Epithelial cell of proximal tubule (primary cell): ENCODE measurements around the gene TMEM239. TPM values are rescaled to one million over a fixed set of nuclear protein-coding genes. Genes with fewer than 3 reads are reported as not detected.

Experiments used
- DNase-seq: peaks from one replicate; pipeline ENCODE4 v3.0.0-alpha.2; 2011; ENCODE audit warnings: low read depth
- H3K4me3 ChIP-seq: 2 replicates; pipeline ENCODE4 v1.5.1; 2011; ENCODE audit warnings: low read depth, mild to moderate bottlenecking, low read length
- total RNA-seq: library from RNA; depleted of rRNA; stranded (reverse); fragments of >200 nt; gene quantifications from 2 replicates; pipeline ENCODE4 v1.2.3, GENCODE V29; 2015
- TF ChIP-seq, protein P1 (sequence below): conservative IDR thresholded peaks from 2 replicates; pipeline ENCODE4 v1.5.1; 2012; ENCODE audit warnings: low read depth, mild to moderate bottlenecking, low read length

The TMEM239 gene
- total RNA-seq, 1 donor from 2014 or later: not detected

DNA sequence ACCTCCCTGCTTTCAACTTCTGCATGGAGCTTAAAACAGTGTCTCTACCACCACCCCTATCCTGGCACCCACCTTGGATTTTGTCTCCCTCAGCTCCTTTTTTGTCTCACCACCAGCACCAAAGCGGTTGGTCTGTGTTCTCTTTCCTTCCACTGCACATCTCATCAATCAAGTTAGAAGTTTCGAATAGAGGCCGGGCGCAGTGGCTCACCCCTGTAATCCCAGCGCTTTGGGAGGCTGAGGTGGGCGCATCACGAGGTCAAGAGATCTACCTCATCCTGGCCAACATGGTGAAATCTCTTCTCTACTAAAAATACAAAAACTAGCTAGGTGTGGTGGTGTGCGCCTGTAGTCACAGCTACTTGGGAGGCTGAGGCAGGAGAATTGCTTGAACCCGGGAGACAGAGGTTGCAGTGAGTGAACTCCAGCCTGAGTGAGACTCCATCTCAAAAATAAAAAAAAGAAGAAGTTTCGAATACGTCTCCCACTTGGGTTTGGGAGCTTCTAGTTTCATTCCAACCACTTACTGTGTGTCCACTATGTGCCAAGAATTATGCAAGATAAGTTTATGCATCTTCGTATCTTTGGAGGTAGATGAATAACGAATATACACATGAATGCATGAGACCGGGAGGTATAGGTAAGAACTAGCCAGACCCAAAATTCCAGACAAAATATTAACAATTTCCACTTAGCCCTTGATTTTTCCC lies 18.4 kb downstream of the TMEM239 start:
- DNase-seq: no peak
- no peak overlapping the region for H3K4me3 ChIP-seq
- TF ChIP-seq, protein P1, sequence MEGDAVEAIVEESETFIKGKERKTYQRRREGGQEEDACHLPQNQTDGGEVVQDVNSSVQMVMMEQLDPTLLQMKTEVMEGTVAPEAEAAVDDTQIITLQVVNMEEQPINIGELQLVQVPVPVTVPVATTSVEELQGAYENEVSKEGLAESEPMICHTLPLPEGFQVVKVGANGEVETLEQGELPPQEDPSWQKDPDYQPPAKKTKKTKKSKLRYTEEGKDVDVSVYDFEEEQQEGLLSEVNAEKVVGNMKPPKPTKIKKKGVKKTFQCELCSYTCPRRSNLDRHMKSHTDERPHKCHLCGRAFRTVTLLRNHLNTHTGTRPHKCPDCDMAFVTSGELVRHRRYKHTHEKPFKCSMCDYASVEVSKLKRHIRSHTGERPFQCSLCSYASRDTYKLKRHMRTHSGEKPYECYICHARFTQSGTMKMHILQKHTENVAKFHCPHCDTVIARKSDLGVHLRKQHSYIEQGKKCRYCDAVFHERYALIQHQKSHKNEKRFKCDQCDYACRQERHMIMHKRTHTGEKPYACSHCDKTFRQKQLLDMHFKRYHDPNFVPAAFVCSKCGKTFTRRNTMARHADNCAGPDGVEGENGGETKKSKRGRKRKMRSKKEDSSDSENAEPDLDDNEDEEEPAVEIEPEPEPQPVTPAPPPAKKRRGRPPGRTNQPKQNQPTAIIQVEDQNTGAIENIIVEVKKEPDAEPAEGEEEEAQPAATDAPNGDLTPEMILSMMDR: no peak

DNA sequence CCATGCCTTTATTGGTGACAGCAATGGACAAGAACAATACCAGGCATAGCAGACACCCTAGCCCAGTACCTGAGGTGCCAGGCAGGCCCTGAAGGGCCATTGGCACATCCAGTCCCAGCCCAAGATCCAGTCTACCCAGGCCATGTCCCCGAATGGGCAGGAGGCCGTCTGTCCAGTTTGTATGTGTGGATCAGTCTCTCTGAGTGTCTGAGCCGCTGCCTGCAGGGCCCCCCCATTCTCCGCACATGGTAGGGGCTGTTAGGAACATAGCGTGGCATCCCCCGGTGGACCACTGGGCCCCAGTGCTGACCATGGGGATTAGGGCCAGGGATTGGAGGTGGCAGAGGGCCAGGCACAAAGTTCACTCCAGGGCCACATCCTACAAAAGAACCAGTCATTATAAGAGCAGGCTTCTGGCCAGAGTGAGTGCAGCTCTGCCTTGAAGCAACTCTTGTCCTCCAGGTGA lies 19.2 kb downstream of the TMEM239 start:
- DNase-seq: no peak
- no peak overlapping the region for H3K4me3 ChIP-seq
- TF ChIP-seq, protein P1: no peak

DNA sequence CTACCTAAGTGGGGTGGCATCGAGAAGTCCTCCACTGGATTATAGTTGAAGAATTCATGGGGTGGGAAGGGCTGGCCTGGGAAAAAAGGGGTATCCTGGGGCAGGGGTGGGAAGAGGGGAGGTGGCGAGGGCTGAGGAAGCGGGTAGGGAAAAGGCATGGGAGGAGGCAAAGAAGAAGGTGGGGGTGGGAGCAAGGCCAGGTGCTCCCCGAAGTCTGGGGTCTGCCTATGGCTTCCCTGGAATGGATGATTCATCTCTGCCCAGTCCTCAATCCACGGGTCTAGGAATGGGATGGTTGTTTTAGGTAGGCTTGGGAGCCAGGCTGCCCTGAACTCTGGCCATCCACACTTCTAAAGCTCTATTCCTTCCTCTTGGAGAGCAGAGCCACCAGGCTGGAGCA lies 19.9 kb downstream of the TMEM239 start:
- TF ChIP-seq, protein P1: no peak

DNA sequence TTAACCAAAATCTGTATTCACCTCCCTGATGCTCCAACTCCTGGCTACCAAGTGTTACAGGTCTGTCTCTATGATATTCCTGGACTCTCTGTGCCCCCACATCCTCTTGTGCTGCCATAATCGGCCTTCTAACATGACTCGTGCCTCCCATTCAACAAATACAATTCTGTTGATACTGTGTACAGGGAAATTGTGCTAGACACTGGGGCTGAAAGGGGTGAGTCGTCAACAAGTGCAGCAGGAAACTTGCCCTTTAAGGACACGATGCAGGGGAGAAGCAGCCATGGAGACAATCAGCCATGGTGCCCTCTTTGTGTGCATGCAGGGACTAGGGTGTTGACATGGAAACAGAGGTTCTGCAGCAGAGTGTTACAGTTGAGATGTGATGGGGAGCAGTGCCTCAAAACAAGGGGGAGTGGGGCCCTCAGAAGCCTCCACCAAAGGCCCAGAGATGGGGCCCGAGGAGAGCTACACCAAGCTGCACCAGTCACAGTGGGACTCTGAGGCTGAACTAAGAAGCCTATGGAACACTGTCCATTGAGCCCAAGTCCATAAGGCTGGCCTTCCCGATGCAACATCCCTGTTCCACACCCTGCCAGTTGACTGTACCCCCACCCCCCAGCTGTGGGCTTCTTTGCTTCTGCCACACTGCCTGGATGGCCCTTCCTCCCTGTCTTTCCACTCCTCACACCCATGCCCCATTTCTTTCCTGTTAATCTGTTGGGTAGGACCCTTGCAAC lies 21.2 kb downstream of the TMEM239 start:
- no peak overlapping the region for H3K4me3 ChIP-seq
- TF ChIP-seq, protein P1: no peak

More for the DNA sequence above, 19.9 kb downstream of the TMEM239 start:
- H3K4me3 ChIP-seq: no peak overlapping the region
- DNase-seq: no peak

DNA sequence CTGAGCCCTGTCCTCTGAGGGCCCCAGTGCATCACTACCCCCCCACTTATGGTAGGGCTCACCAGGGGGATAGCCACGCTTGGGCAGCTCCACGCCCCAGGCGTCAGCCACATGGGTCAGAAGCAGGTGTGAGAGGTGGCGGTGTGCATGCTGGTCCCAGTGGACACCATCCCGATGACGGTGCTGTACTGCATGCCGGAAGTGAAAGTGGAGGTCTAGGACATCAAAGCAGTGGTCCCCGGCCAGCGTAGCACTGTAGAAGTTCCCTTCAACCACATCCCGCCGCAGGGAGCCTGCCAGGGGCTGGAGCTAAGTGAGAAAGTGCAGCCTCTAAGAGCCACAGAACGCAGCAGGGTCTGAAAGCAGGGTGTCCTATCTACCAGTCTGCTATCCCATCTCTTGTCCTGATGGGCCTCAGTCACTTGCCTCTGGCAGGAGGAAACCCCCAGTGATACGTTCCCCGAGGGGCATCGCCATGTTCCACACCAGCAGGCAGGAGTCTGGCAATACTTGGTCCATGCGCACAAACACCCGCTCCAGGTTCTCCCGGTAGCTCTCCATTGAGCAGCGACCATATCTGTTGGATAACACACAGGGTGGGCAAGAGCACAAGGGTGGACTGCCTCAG lies 22.1 kb downstream of the TMEM239 start:
- no peak overlapping the region for H3K4me3 ChIP-seq
- TF ChIP-seq, protein P1: no peak
- no peak for DNase-seq

More for the DNA sequence above, 21.2 kb downstream of the TMEM239 start:
- DNase-seq: no peak

DNA sequence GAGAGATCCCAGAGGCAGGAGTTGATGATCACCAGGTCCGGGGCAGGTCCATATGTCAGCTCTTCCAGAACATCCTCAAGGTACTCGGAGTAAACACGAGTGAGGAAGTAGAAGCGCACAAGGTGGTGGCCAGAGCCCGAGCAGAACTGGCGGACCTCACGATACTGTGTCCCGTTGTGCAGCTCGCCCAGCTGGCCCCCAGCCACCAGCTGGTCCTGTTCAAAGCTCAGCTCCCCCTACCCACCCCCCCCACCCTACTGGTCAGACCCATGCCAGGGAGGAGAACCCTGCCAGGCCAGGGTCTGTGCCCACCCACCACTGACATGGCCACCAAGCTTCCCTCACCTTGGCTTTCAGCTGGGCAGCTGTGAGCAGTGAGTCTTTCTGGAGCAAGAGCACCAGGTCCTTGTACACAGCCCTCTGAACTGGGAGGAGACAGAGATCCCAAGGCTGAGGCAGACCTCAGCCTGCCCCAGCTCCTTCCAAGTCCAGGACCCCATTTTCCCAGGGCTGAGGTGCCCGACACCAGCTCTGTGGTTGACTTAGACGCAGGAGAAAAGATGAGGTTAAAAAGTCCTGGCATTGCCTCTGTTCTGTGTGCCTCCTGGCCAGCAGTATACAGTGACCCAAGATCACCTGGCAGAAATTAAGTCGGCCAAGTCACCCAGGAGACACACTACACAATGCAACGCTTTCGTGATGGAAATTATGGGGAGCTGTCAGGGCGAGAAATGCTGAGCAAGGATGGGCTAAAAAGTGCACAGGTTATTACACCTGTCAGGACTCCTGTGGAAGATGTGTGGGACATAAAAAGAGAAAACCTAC lies 22.9 kb downstream of the TMEM239 start:
- no peak for DNase-seq
- TF ChIP-seq, protein P1: no peak
- no peak overlapping the region for H3K4me3 ChIP-seq
